NCI-H446 (cell line): ENCODE results near the gene PTEN.

Experiments
- DNase-seq, 2 experiments: peaks; one replicate each; lab custom pipeline; 2025; lab: John Stamatoyannopoulos, UW

Gene PTEN

GRCh38 chr10:87920538-87920937, 57.1 kb downstream of the PTEN start:
- DNase-seq = no peak

- no peak for DNase-seq
These were observed 58.7 kb downstream of the PTEN start for GRCh38 chr10:87921931-87922688.

- DNase-seq = no peak
These were observed 59.8 kb downstream of the PTEN start for GRCh38 chr10:87923233-87923632.

GRCh38 chr10:87925570-87925969, 62.1 kb downstream of the PTEN start:
- DNase-seq = peak in 1 of 2 experiments; percentile 44

GRCh38 chr10:87927091-87927490, 63.7 kb downstream of the PTEN start:
- no peak for DNase-seq

GRCh38 chr10:87928996-87929395, 65.6 kb downstream of the PTEN start:
- DNase-seq = no peak

GRCh38 chr10:87930141-87930540, 66.7 kb downstream of the PTEN start:
- DNase-seq = no peak

- no peak for DNase-seq
These were observed 67.8 kb downstream of the PTEN start for GRCh38 chr10:87930934-87931835.

GRCh38 chr10:87931836-87932230, 68.4 kb downstream of the PTEN start:
- no peak for DNase-seq

GRCh38 chr10:87935290-87936141, 72.1 kb downstream of the PTEN start:
- DNase-seq = no peak

- no peak for DNase-seq
These were observed 76.8 kb downstream of the PTEN start for GRCh38 chr10:87940210-87940609.

- no peak for DNase-seq
These were observed 79.6 kb downstream of the PTEN start for GRCh38 chr10:87942884-87943527.

GRCh38 chr10:87945984-87946383, 82.6 kb downstream of the PTEN start:
- no peak for DNase-seq

- no peak for DNase-seq
These were observed 89.2 kb downstream of the PTEN start for GRCh38 chr10:87952612-87953011.

GRCh38 chr10:87956055-87956454, 92.6 kb downstream of the PTEN start:
- no peak for DNase-seq

- DNase-seq = no peak
These were observed 94.3 kb downstream of the PTEN start for GRCh38 chr10:87957702-87958101.

GRCh38 chr10:87960230-87960629, 96.8 kb downstream of the PTEN start:
- DNase-seq = no peak

- no peak for DNase-seq
These were observed 97.9 kb downstream of the PTEN start for GRCh38 chr10:87961314-87961713.

- DNase-seq = no peak
These were observed 103.0 kb downstream of the PTEN start for GRCh38 chr10:87966459-87966858.

- DNase-seq = no peak
These were observed 110.2 kb downstream of the PTEN start for GRCh38 chr10:87973635-87974034.

GRCh38 chr10:87974130-87974529, 110.7 kb downstream of the PTEN start:
- no peak for DNase-seq

GRCh38 chr10:87974769-87975168, 111.3 kb downstream of the PTEN start:
- no peak for DNase-seq
